NAMALWA (cell line): ENCODE results near the gene MDFIC2.
"Not testable (repeated sequence)": the region's sequence is repeated elsewhere in the genome, so short reads cannot be mapped to it uniquely, and the experiment has no call there.

Source experiments
- DNase-seq: peaks from one replicate; pipeline ENCODE4 v3.0.0-alpha.2; 2015; ENCODE audit warnings: low spot score

MDFIC2 gene

GRCh38 chr3:70256566-70256965 is 55.9 kb downstream of the MDFIC2 start:
- no peak for DNase-seq

GRCh38 chr3:70250492-70250891 is 61.9 kb downstream of the MDFIC2 start:
- no peak for DNase-seq

- DNase-seq = no peak
These were observed 62.8 kb downstream of the MDFIC2 start for GRCh38 chr3:70249509-70250160.

- no peak for DNase-seq
These were observed 63.6 kb downstream of the MDFIC2 start for GRCh38 chr3:70248856-70249255.

GRCh38 chr3:70247955-70248354 is 64.5 kb downstream of the MDFIC2 start:
- DNase-seq = no peak

- DNase-seq = no peak
These were observed 66.5 kb downstream of the MDFIC2 start for GRCh38 chr3:70245746-70246525.

- DNase-seq = no peak
These were observed 68.0 kb downstream of the MDFIC2 start for GRCh38 chr3:70244422-70244821.

- no peak for DNase-seq
These were observed 70.0 kb downstream of the MDFIC2 start for GRCh38 chr3:70242297-70242882.

GRCh38 chr3:70233812-70234211 is 78.6 kb downstream of the MDFIC2 start:
- DNase-seq = no peak

- DNase-seq = no peak
These were observed 79.3 kb downstream of the MDFIC2 start for GRCh38 chr3:70233112-70233511.

- DNase-seq = no peak
These were observed 81.2 kb downstream of the MDFIC2 start for GRCh38 chr3:70231266-70231701.

- no peak for DNase-seq
These were observed 85.0 kb downstream of the MDFIC2 start for GRCh38 chr3:70227437-70227836.

- no peak for DNase-seq
These were observed 87.3 kb downstream of the MDFIC2 start for GRCh38 chr3:70225146-70225545.

- no peak for DNase-seq
These were observed 88.1 kb downstream of the MDFIC2 start for GRCh38 chr3:70224337-70224736.

- DNase-seq = no peak
These were observed 94.0 kb downstream of the MDFIC2 start for GRCh38 chr3:70218471-70218870.

- DNase-seq = not testable (repeated sequence)
These were observed 101.2 kb downstream of the MDFIC2 start for GRCh38 chr3:70211274-70211673.

GRCh38 chr3:70201975-70202374 is 110.5 kb downstream of the MDFIC2 start:
- DNase-seq = no peak

GRCh38 chr3:70189884-70190473 is 122.5 kb downstream of the MDFIC2 start:
- DNase-seq = no peak

GRCh38 chr3:70186221-70186620 is 126.2 kb downstream of the MDFIC2 start:
- DNase-seq = no peak

- no peak for DNase-seq
These were observed 126.8 kb downstream of the MDFIC2 start for GRCh38 chr3:70185661-70186060.

GRCh38 chr3:70183781-70184504 is 128.5 kb downstream of the MDFIC2 start:
- no peak for DNase-seq

GRCh38 chr3:70182166-70182565 is 130.3 kb downstream of the MDFIC2 start:
- no peak for DNase-seq
